H1 (cell line): Measurements from ENCODE around the gene VWF. TPM values are rescaled to one million over a fixed set of nuclear protein-coding genes. Genes with fewer than 3 reads are reported as not detected.

Experiments
- CTCF ChIA-PET: fragments of 300-600 bp; sonication (Branson Sonifier 250); formaldehyde crosslinking; loops from one replicate; lab custom pipeline; 2021; ENCODE audit not compliant: partially characterized antibody; lab: Charles Lee
- POLR2A ChIA-PET: fragments of 300-600 bp; sonication (Branson Sonifier 250); formaldehyde crosslinking; loops from one replicate; lab custom pipeline; 2021; ENCODE audit warnings: inconsistent platforms; ENCODE audit not compliant: partially characterized antibody; lab: Charles Lee
- DNase-seq, 2 experiments: peaks; one replicate each; pipeline versions ENCODE4 v3.0.0 to v3.0.0-alpha.2; 2010 to 2022; ENCODE audit warnings: low spot score in 2 of 2, low read depth in 1 of 2, mixed read lengths in 1 of 2
- FAIRE-seq: peaks from 2 replicates; lab custom pipeline; 2011; peaks lifted over from hg19 to GRCh38; lab: Jason Lieb, UNC
- H2AFZ ChIP-seq: 2 replicates; pipeline ENCODE4 v1.8.1; 2012; ENCODE audit warnings: low read length, inconsistent platforms
- H2AK5ac ChIP-seq: 2 replicates; pipeline ENCODE4 v1.6.1; 2013; ENCODE audit warnings: low read depth, low read length
- H2BK120ac ChIP-seq: replicated peaks from 2 replicates; pipeline ENCODE3; 2013; ENCODE audit warnings: low read depth, low read length, inconsistent platforms
- H2BK12ac ChIP-seq: 2 replicates; pipeline ENCODE4 v1.6.1; 2013; ENCODE audit warnings: low read depth, low read length
- H2BK15ac ChIP-seq: 2 replicates; pipeline ENCODE4 v1.6.1; 2013; ENCODE audit warnings: low read length
- H2BK20ac ChIP-seq: 2 replicates; pipeline ENCODE4 v1.6.1; 2013; ENCODE audit warnings: low read length
- H2BK5ac ChIP-seq: 2 replicates; pipeline ENCODE4 v1.6.1; 2013; ENCODE audit warnings: low read depth, low read length
- H3K14ac ChIP-seq: 2 replicates; pipeline ENCODE4 v1.6.1; 2013; ENCODE audit warnings: inconsistent platforms; ENCODE audit not compliant: insufficient read length
- H3K18ac ChIP-seq: 2 replicates; pipeline ENCODE4 v1.6.1; 2013; ENCODE audit warnings: low read length; ENCODE audit errors: extremely low read depth
- H3K23ac ChIP-seq: 2 replicates; pipeline ENCODE4 v1.6.1; 2013; ENCODE audit warnings: inconsistent platforms; ENCODE audit not compliant: insufficient read length
- H3K23me2 ChIP-seq: 2 replicates; pipeline ENCODE4 v1.6.1; 2013; ENCODE audit warnings: low read depth, low read length
- H3K27ac ChIP-seq: 2 replicates; pipeline ENCODE4 v1.6.1; 2011; ENCODE audit warnings: low read depth, low read length, inconsistent platforms
- H3K27me3 ChIP-seq, 4 experiments: replicated peaks in 1 of 4; 1 replicate in 1 of 4; 2 replicates in 3 of 4; pipeline versions ENCODE4 v1.6.1 to v1.8.1; 2011 to 2013; ENCODE audit warnings: low read length in 3 of 4, mild to moderate bottlenecking in 3 of 4, inconsistent platforms in 2 of 4, mixed read lengths in 2 of 4, moderate library complexity in 1 of 4; ENCODE audit not compliant: control insufficient read depth in 3 of 4, insufficient read depth in 3 of 4; ENCODE audit errors: extremely low read depth in 1 of 4
- H3K36me3 ChIP-seq, 4 experiments: 2 replicates each; pipeline versions ENCODE4 v1.6.1 to v1.8.1; 2011 to 2013; ENCODE audit warnings: mild to moderate bottlenecking in 4 of 4, low read length in 3 of 4, moderate library complexity in 2 of 4, control low read depth in 1 of 4, inconsistent platforms in 1 of 4; ENCODE audit not compliant: insufficient read depth in 4 of 4, control insufficient read depth in 2 of 4
- H3K4ac ChIP-seq: replicated peaks from 2 replicates; pipeline ENCODE3; 2013; ENCODE audit warnings: low read length, low read depth, mixed read lengths, inconsistent platforms; ENCODE audit not compliant: insufficient read length
- H3K4me1 ChIP-seq, 4 experiments: replicated peaks in 1 of 4; 1 replicate in 1 of 4; 2 replicates in 3 of 4; pipeline versions ENCODE4 v1.6.1 to v1.8.1; 2011 to 2013; ENCODE audit warnings: low read length in 3 of 4, inconsistent platforms in 2 of 4, mixed read lengths in 1 of 4; ENCODE audit not compliant: insufficient read depth in 4 of 4, control insufficient read depth in 3 of 4
- H3K4me2 ChIP-seq, 2 experiments: 2 replicates each; pipeline versions ENCODE4 v1.6.1 to v1.8.1; 2011 to 2013; ENCODE audit warnings: low read depth in 2 of 2, low read length in 2 of 2, control low read depth in 1 of 2, inconsistent platforms in 1 of 2, mild to moderate bottlenecking in 1 of 2; ENCODE audit not compliant: insufficient read depth in 1 of 2
- H3K4me3 ChIP-seq, 4 experiments: fragments of 200-600, 300-600 bp in 1 of 4; sonication (generic), shearing (Covaris generic), sonication (Bioruptor Twin) in 1 of 4; 2 replicates each; pipeline versions ENCODE4 v1.5.1 to v1.8.1; 2011 to 2016; ENCODE audit warnings: low read length in 4 of 4, low read depth in 3 of 4, control low read depth in 2 of 4, inconsistent platforms in 2 of 4, mild to moderate bottlenecking in 2 of 4, mixed read lengths in 1 of 4, moderate library complexity in 1 of 4; ENCODE audit not compliant: insufficient read depth in 2 of 4; ENCODE audit errors: extremely low read depth in 1 of 4
- H3K56ac ChIP-seq: replicated peaks from 2 replicates; pipeline ENCODE3; 2013; ENCODE audit warnings: low read depth, mild to moderate bottlenecking, mixed read lengths, low read length, inconsistent platforms; ENCODE audit not compliant: insufficient read length
- H3K79me1 ChIP-seq: 2 replicates; pipeline ENCODE4 v1.6.1; 2013; ENCODE audit warnings: low read depth, low read length, control low read depth
- H3K79me2 ChIP-seq, 2 experiments: 2 replicates each; pipeline versions ENCODE4 v1.6.1 to v1.8.1; 2012 to 2013; ENCODE audit warnings: low read length in 2 of 2, mild to moderate bottlenecking in 2 of 2, inconsistent platforms in 1 of 2; ENCODE audit not compliant: insufficient read depth in 2 of 2, control insufficient read depth in 1 of 2
- H3K9ac ChIP-seq, 4 experiments: replicated peaks in 1 of 4; 1 replicate in 1 of 4; 2 replicates in 3 of 4; pipeline versions ENCODE4 v1.6.1 to v1.8.1; 2011 to 2013; ENCODE audit warnings: low read depth in 3 of 4, low read length in 3 of 4, control low read depth in 2 of 4, mild to moderate bottlenecking in 2 of 4, moderate library complexity in 2 of 4, inconsistent platforms in 1 of 4; ENCODE audit errors: extremely low read depth in 1 of 4
- H3K9me3 ChIP-seq, 2 experiments: 2 replicates each; pipeline versions ENCODE4 v1.6.1 to v1.8.1; 2012 to 2013; ENCODE audit warnings: mild to moderate bottlenecking in 2 of 2, moderate library complexity in 2 of 2, control low read depth in 1 of 2, inconsistent platforms in 1 of 2, low read depth in 1 of 2, low read length in 1 of 2, mixed read lengths in 1 of 2; ENCODE audit not compliant: insufficient read depth in 2 of 2
- H4K20me1 ChIP-seq, 2 experiments: replicated peaks in 1 of 2; 2 replicates each; pipeline versions ENCODE3 to v1.8.1; 2011 to 2013; ENCODE audit warnings: inconsistent platforms in 2 of 2, low read length in 2 of 2, mild to moderate bottlenecking in 1 of 2; ENCODE audit not compliant: insufficient read depth in 2 of 2, control insufficient read depth in 1 of 2
- H4K5ac ChIP-seq: 2 replicates; pipeline ENCODE4 v1.6.1; 2013; ENCODE audit warnings: low read length, low read depth, mixed read lengths, inconsistent platforms; ENCODE audit not compliant: insufficient read length
- H4K8ac ChIP-seq: 2 replicates; pipeline ENCODE4 v1.8.0; 2013; ENCODE audit warnings: mild to moderate bottlenecking, moderate library complexity, low read length, inconsistent platforms; ENCODE audit not compliant: insufficient read depth; ENCODE audit errors: extremely low read depth
- H4K91ac ChIP-seq: replicated peaks from 2 replicates; pipeline ENCODE3; 2013; ENCODE audit warnings: low read length, mixed read lengths, inconsistent platforms; ENCODE audit not compliant: insufficient read length
- ASH2L ChIP-seq: fragments of 200-600, 300-600 bp; sonication (generic); IDR thresholded peaks from one replicate; pipeline ENCODE4 v1.7.1; 2017; ENCODE audit warnings: low read length
- BRCA1 ChIP-seq: IDR thresholded peaks from 2 replicates; pipeline ENCODE4 v1.6.1; 2012; ENCODE audit warnings: low read depth, low read length, improper control_type of control experiment
- CEBPB ChIP-seq: IDR thresholded peaks from 2 replicates; pipeline ENCODE4 v1.6.1; 2012; ENCODE audit warnings: low read depth, low read length
- CTCF ChIP-seq, 3 experiments: IDR thresholded peaks; 1 replicate in 2 of 3; 2 replicates in 1 of 3; pipeline versions ENCODE4 v1.5.1 to v1.6.1; 2011; ENCODE audit warnings: low read length in 3 of 3, mild to moderate bottlenecking in 3 of 3, inconsistent platforms in 2 of 3, low read depth in 1 of 3, moderate library complexity in 1 of 3; ENCODE audit not compliant: insufficient read depth in 1 of 3; ENCODE audit errors: control extremely low read depth in 1 of 3
- EGR1 ChIP-seq: IDR thresholded peaks from 2 replicates; pipeline ENCODE4 v1.6.1; 2011; ENCODE audit warnings: low read depth, low read length, borderline replicate concordance
- JUND ChIP-seq: IDR thresholded peaks from 2 replicates; pipeline ENCODE4 v1.6.1; 2011; ENCODE audit warnings: mild to moderate bottlenecking, improper control_type of control experiment, low read length
- MAFK ChIP-seq: IDR thresholded peaks from 2 replicates; pipeline ENCODE4 v1.6.1; 2012; ENCODE audit warnings: low read depth, mild to moderate bottlenecking, improper control_type of control experiment, low read length
- MAX ChIP-seq: IDR thresholded peaks from 2 replicates; pipeline ENCODE4 v1.6.1; 2012; ENCODE audit warnings: inconsistent platforms
- POU5F1 ChIP-seq: IDR thresholded peaks from 2 replicates; pipeline ENCODE4 v1.6.1; 2011; ENCODE audit warnings: low read depth, mild to moderate bottlenecking, low read length, moderate library complexity
- RFX5 ChIP-seq: IDR thresholded peaks from 2 replicates; pipeline ENCODE4 v1.6.1; 2011; ENCODE audit warnings: low read depth, low read length, improper control_type of control experiment, borderline replicate concordance
- RXRA ChIP-seq: IDR thresholded peaks from 2 replicates; pipeline ENCODE4 v1.6.1; 2011; ENCODE audit warnings: low read depth, mild to moderate bottlenecking, low read length, moderate library complexity; ENCODE audit not compliant: insufficient read depth
- TEAD4 ChIP-seq: IDR thresholded peaks from 2 replicates; pipeline ENCODE4 v1.6.1; 2012; ENCODE audit warnings: low read depth, low read length, inconsistent platforms, mixed read lengths
- WGBS, 2 experiments: shearing (Covaris generic) in 1 of 2; methylation state at CpG; one replicate each; pipeline versions ENCODE4 v1.1.6 to v1.1.7; 2013 to 2015; ENCODE audit warnings: low lambda C conversion rate in 2 of 2, mixed read lengths in 2 of 2, inconsistent platforms in 1 of 2, low coverage in 1 of 2, missing lambda C conversion rate in 1 of 2; ENCODE audit not compliant: insufficient replicate concordance in 2 of 2, insufficient coverage in 1 of 2, insufficient read length in 1 of 2; ENCODE audit errors: extremely low coverage in 1 of 2, missing lambda C conversion rate in 1 of 2; 5-methylcytosine and 5-hydroxymethylcytosine counted together
- polyA plus RNA-seq, 7 experiments: library from polyadenylated mRNA; depleted of rRNA in 3 of 7; stranded (reverse) in 5 of 7; unstranded in 2 of 7; fragments of >200 nt in 5 of 7; fragments of 200-250 nt in 2 of 7; gene quantifications; 1 replicate in 5 of 7; 2 replicates in 1 of 7; 4 replicates in 1 of 7; pipeline versions ENCODE4 v1.2.1 to v1.2.3, GENCODE V29; 2011 to 2013; ENCODE audit warnings: missing spikeins in 2 of 7, mixed read lengths in 2 of 7
- total RNA-seq: library from RNA; stranded (reverse); fragmentation: NEBNext Ultra II Directional; extraction: Animal tissue kit (Norgen Biotek cat#: 25700); gene quantifications from 2 replicates; pipeline ENCODE4 v1.2.1, GENCODE V29; 2021

Gene VWF
- total and polyA plus RNA-seq, 2 of the 8 experiments (the other 6 are each of a cell fraction or from before 2014, with no cell fraction given) = 0.39 to 0.60 TPM

- H2BK12ac ChIP-seq = no peak overlapping the region
- H3K36me3 ChIP-seq = no peaks in the 10 kb centered on the region
- H2BK15ac ChIP-seq = no peak overlapping the region
- no peak overlapping the region for H3K4me3 ChIP-seq
- H3K18ac ChIP-seq = no peak overlapping the region
- no peaks in the 10 kb centered on the region for H3K23me2 ChIP-seq
- no peak overlapping the region for H3K4ac ChIP-seq
- no peak overlapping the region for H2AK5ac ChIP-seq
- no peak overlapping the region for H2AFZ ChIP-seq
- H3K56ac ChIP-seq = no peak overlapping the region
- no peak overlapping the region for H3K27ac ChIP-seq
- no peak overlapping the region for H4K5ac ChIP-seq
- H3K9me3 ChIP-seq = no peaks in the 10 kb centered on the region; a peak in 1 of 4 replicates
- no peaks in the 10 kb centered on the region for H3K27me3 ChIP-seq
- no peaks in the 10 kb centered on the region for H3K79me2 ChIP-seq
- no peak for DNase-seq
- POLR2A ChIA-PET = no interaction called here
- H3K4me2 ChIP-seq = no peak overlapping the region
- H2BK20ac ChIP-seq = no peak overlapping the region
- H3K79me1 ChIP-seq = no peaks in the 10 kb centered on the region
- CTCF ChIA-PET = interaction anchor here (1.2 kb wide), 1 partner anchor 78 kb away, joined by 3 read pairs; no protein-coding TSS in a partner anchor
- H4K20me1 ChIP-seq = no peaks in the 10 kb centered on the region
- no peak for FAIRE-seq
- no peak overlapping the region for H3K23ac ChIP-seq
- no peak overlapping the region for H4K91ac ChIP-seq
- no peaks in the 10 kb centered on the region for H3K4me1 ChIP-seq
- no peak overlapping the region for H2BK5ac ChIP-seq
- H4K8ac ChIP-seq = no peak overlapping the region
- H2BK120ac ChIP-seq = no peak overlapping the region
- H3K9ac ChIP-seq = no peak overlapping the region
- WGBS, 2 experiments = 89% methylated on average over 20 of the region's 21 CpGs; no CpG with 5 or more reads in 1 of the 2 experiments
- H3K14ac ChIP-seq = no peak overlapping the region
- no peak for TF ChIP-seq ASH2L
- TF ChIP-seq EGR1 = no peak
- TF ChIP-seq POU5F1 = no peak
- no peak for TF ChIP-seq CTCF (IDR thresholded peaks at IDR 0.05; ENCODE audit: control extremely low read depth in 1 of 3, insufficient read depth in 1 of 3, low read depth in 1 of 3, low read length in 3 of 3)
- TF ChIP-seq CEBPB = no peak
- TF ChIP-seq RXRA = no peak
- no peak for TF ChIP-seq JUND
- no peak for TF ChIP-seq RFX5
- no peak for TF ChIP-seq MAX
- no peak for TF ChIP-seq BRCA1
- no peak for TF ChIP-seq MAFK
- TF ChIP-seq TEAD4 = no peak
These were observed 47.0 kb upstream of the VWF start for GRCh38 chr12:6171409-6172015.
